Spleen (tissue), 7 donors: ENCODE results near the gene LCA5L.

ENCODE experiments used
- CTCF ChIP-seq, 11 experiments: fragments of 200-600 bp in 7 of 11; fragments of 450-650 bp in 4 of 11; sonication (generic) in 4 of 11; IDR thresholded peaks in 8 of 11; conservative IDR thresholded peaks in 3 of 11; 1 replicate in 7 of 11; 2 replicates in 4 of 11; pipeline versions ENCODE4 v1.4.0 to v1.8.0; 2016 to 2021; ENCODE audit warnings: antibody characterized with exemption in 11 of 11, inconsistent platforms in 4 of 11, mild to moderate bottlenecking in 1 of 11
- POLR2A ChIP-seq, 3 donors: fragments of 450-650 bp; IDR thresholded peaks; one replicate each; pipeline ENCODE4 v1.5.1; 2017; ENCODE audit warnings: antibody characterized with exemption in 3 of 3, mild to moderate bottlenecking in 1 of 3
- donor health status: DM: no; HTN: no; CAD: no; lungs with moderate emphysema.
- donor health status: DM: no; HTN: no; CAD: no.
- donor health status: DM: no; HTN: no; CAD: no.

- no peak for TF ChIP-seq CTCF (IDR thresholded peaks at IDR 0.05 in 8 of 11, conservative IDR thresholded peaks at IDR 0.05 in 3 of 11)
- TF ChIP-seq POLR2A (IDR thresholded peaks at IDR 0.05): no peak
These were observed 6.8 kb upstream of the LCA5L start for GRCh38 chr21:39452207-39452969.
